ENCODE results near the gene CTRL.
"Not testable (repeated sequence)": the region's sequence is repeated elsewhere in the genome, so short reads cannot be mapped to it uniquely, and the experiment has no call there.

CTRL gene

GRCh38 chr16:67924140-67924906 lies 7.3 kb downstream of the CTRL start:
- in situ Hi-C loops (cut with MboI; ENCODE audit: low sequenced_read_pairs) = no loop called here

GRCh38 chr16:67923414-67924116 lies 8.1 kb downstream of the CTRL start:
- in situ Hi-C loops (cut with MboI; ENCODE audit: low sequenced_read_pairs) = no loop called here

GRCh38 chr16:67922740-67923139 lies 8.9 kb downstream of the CTRL start:
- in situ Hi-C loops (cut with MboI; ENCODE audit: low sequenced_read_pairs) = no loop called here

- in situ Hi-C loops (cut with MboI; ENCODE audit: low sequenced_read_pairs) = no loop called here
Measured at GRCh38 chr16:67922221-67922620, 9.4 kb downstream of the CTRL start.

- in situ Hi-C loops (cut with MboI; ENCODE audit: low sequenced_read_pairs) = no loop called here
Measured at GRCh38 chr16:67919622-67920221, 11.9 kb downstream of the CTRL start.

GRCh38 chr16:67917852-67918236 lies 13.8 kb downstream of the CTRL start:
- in situ Hi-C loops (cut with MboI; ENCODE audit: low sequenced_read_pairs) = no loop called here

GRCh38 chr16:67917140-67917851 lies 14.4 kb downstream of the CTRL start:
- in situ Hi-C loops (cut with MboI; ENCODE audit: low sequenced_read_pairs) = no loop called here

- in situ Hi-C loops (cut with MboI; ENCODE audit: low sequenced_read_pairs) = no loop called here
Measured at GRCh38 chr16:67915831-67916723, 15.6 kb downstream of the CTRL start.

GRCh38 chr16:67915496-67915769 lies 16.2 kb downstream of the CTRL start:
- in situ Hi-C loops (cut with MboI; ENCODE audit: low sequenced_read_pairs) = not testable (repeated sequence)

GRCh38 chr16:67914758-67915495 lies 16.7 kb downstream of the CTRL start:
- in situ Hi-C loops (cut with MboI; ENCODE audit: low sequenced_read_pairs) = no loop called here

- in situ Hi-C loops (cut with MboI; ENCODE audit: low sequenced_read_pairs) = no loop called here
Measured at GRCh38 chr16:67910158-67910557, 21.5 kb downstream of the CTRL start.

- in situ Hi-C loops (cut with MboI; ENCODE audit: low sequenced_read_pairs) = no loop called here
Measured at GRCh38 chr16:67909056-67909742, 22.5 kb downstream of the CTRL start.

GRCh38 chr16:67907397-67908180 lies 24.1 kb downstream of the CTRL start:
- in situ Hi-C loops (cut with MboI; ENCODE audit: low sequenced_read_pairs) = no loop called here

GRCh38 chr16:67902831-67903230 lies 28.8 kb downstream of the CTRL start:
- in situ Hi-C loops (cut with MboI; ENCODE audit: low sequenced_read_pairs) = no loop called here

- in situ Hi-C loops (cut with MboI; ENCODE audit: low sequenced_read_pairs) = no loop called here
Measured at GRCh38 chr16:67901734-67902133, 29.9 kb downstream of the CTRL start.

- in situ Hi-C loops (cut with MboI; ENCODE audit: low sequenced_read_pairs) = no loop called here
Measured at GRCh38 chr16:67897231-67897630, 34.4 kb downstream of the CTRL start.

GRCh38 chr16:67893743-67894399 lies 37.8 kb downstream of the CTRL start:
- in situ Hi-C loops (cut with MboI; ENCODE audit: low sequenced_read_pairs) = no loop called here

All from hTERT RPE-1 (cell line).